HepG2 (cell line): ENCODE measurements around the gene LYRM4.

Source experiments
- FOXO1 ChIP-seq: sonication (generic); formaldehyde crosslinking; IDR thresholded peaks from 2 replicates; pipeline ENCODE4 v1.4.0; 2020; ENCODE audit warnings: missing genetic modification reagents
- KAT7 ChIP-seq: IDR thresholded peaks from 2 replicates; pipeline ENCODE4 v1.6.1; 2018; ENCODE audit warnings: borderline replicate concordance, missing compliant biosample characterization
- KLF9 ChIP-seq: IDR thresholded peaks from 2 replicates; pipeline ENCODE4 v1.6.1; 2016; ENCODE audit warnings: low read depth
- POLR2A ChIP-seq, 2 experiments: IDR thresholded peaks; 2 replicates each; pipeline ENCODE4 v1.6.1; 2011; ENCODE audit warnings: low read depth in 2 of 2, low read length in 2 of 2, mild to moderate bottlenecking in 1 of 2, moderate library complexity in 1 of 2; ENCODE audit not compliant: insufficient read depth in 1 of 2
- TF ChIP-seq, protein P1 (sequence below): sonication (generic); formaldehyde crosslinking; IDR thresholded peaks from 2 replicates; pipeline ENCODE4 v1.5.0; 2020; ENCODE audit warnings: mild to moderate bottlenecking, missing genetic modification reagents, moderate library complexity
- TF ChIP-seq, protein P2 (sequence below): IDR thresholded peaks from 2 replicates; pipeline ENCODE4 v1.6.1; 2016; ENCODE audit warnings: missing compliant biosample characterization, missing genetic modification reagents, borderline replicate concordance

- TF ChIP-seq FOXO1 (CRISPR knock-in tag): no peak
- TF ChIP-seq POLR2A (IDR thresholded peaks at IDR 0.05; ENCODE audit: insufficient read depth in 1 of 2, low read depth in 2 of 2, low read length in 2 of 2): no peak
- TF ChIP-seq KLF9 (CRISPR knock-in tag): no peak
- no peak for TF ChIP-seq KAT7 (CRISPR knock-in tag)
- TF ChIP-seq, protein P1, sequence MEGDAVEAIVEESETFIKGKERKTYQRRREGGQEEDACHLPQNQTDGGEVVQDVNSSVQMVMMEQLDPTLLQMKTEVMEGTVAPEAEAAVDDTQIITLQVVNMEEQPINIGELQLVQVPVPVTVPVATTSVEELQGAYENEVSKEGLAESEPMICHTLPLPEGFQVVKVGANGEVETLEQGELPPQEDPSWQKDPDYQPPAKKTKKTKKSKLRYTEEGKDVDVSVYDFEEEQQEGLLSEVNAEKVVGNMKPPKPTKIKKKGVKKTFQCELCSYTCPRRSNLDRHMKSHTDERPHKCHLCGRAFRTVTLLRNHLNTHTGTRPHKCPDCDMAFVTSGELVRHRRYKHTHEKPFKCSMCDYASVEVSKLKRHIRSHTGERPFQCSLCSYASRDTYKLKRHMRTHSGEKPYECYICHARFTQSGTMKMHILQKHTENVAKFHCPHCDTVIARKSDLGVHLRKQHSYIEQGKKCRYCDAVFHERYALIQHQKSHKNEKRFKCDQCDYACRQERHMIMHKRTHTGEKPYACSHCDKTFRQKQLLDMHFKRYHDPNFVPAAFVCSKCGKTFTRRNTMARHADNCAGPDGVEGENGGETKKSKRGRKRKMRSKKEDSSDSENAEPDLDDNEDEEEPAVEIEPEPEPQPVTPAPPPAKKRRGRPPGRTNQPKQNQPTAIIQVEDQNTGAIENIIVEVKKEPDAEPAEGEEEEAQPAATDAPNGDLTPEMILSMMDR: no peak
- TF ChIP-seq, protein P2, sequence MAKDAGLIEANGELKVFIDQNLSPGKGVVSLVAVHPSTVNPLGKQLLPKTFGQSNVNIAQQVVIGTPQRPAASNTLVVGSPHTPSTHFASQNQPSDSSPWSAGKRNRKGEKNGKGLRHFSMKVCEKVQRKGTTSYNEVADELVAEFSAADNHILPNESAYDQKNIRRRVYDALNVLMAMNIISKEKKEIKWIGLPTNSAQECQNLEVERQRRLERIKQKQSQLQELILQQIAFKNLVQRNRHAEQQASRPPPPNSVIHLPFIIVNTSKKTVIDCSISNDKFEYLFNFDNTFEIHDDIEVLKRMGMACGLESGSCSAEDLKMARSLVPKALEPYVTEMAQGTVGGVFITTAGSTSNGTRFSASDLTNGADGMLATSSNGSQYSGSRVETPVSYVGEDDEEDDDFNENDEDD (CRISPR knock-in tag): no peak
These were observed 59.5 kb downstream of the LYRM4 start for GRCh38 chr6:5201271-5201670.
